ENCODE measurements around the gene FAM216A. TPM values are rescaled to one million over a fixed set of nuclear protein-coding genes. Genes with fewer than 3 reads are reported as not detected.
"Not testable (repeated sequence)": the region's sequence is repeated elsewhere in the genome, so short reads cannot be mapped to it uniquely, and the experiment has no call there.

Gene FAM216A
- total RNA-seq, 1 experiment from 2014 or later, result 10.1 TPM

GRCh38 chr12:110516995-110517394 is 48.4 kb downstream of the FAM216A start:
- H3K4me3 ChIP-seq (replicated peaks in 1 of 2; ENCODE audit: low read depth in 1 of 2, low read length in 2 of 2), result no peak overlapping the region
- CTCF ChIA-PET, result no interaction called here
- H3K9me2 ChIP-seq (ENCODE audit: insufficient read depth), result no peaks in the 10 kb centered on the region
- no peaks in the 10 kb centered on the region for H3K27me3 ChIP-seq (ENCODE audit: insufficient read depth, low read length)
- H3K36me3 ChIP-seq (ENCODE audit: control insufficient read depth in 1 of 2, insufficient read depth in 2 of 2, low read length in 2 of 2), result no peaks in the 10 kb centered on the region
- no peak overlapping the region for H3K27ac ChIP-seq (ENCODE audit: low read depth, low read length)
- H3K79me2 ChIP-seq (ENCODE audit: insufficient read depth, low read length), result no peaks in the 10 kb centered on the region
- H4K20me1 ChIP-seq (ENCODE audit: insufficient read depth), result no peaks in the 10 kb centered on the region
- no peak for ATAC-seq
- BruUV-seq (replicated peaks), result no TSS peak
- H3K9me3 ChIP-seq (ENCODE audit: control insufficient read depth in 1 of 2, insufficient read depth in 1 of 2, low read depth in 1 of 2, low read length in 2 of 2), result no peaks in the 10 kb centered on the region
- POLR2A ChIA-PET, result no interaction called here
- TF ChIP-seq ZNF274 (IDR thresholded peaks at IDR 0.05; ENCODE audit: low read depth, low read length), result no peak
- TF ChIP-seq ATF3 (IDR thresholded peaks at IDR 0.05), result no peak
- no peak for TF ChIP-seq TCF7L2 (IDR thresholded peaks at IDR 0.05; ENCODE audit: borderline replicate concordance, extremely low read depth, insufficient read depth, insufficient read length)
- no peak for TF ChIP-seq JUND (IDR thresholded peaks at IDR 0.05)
- no peak for TF ChIP-seq MAX (IDR thresholded peaks at IDR 0.05)
- no peak for TF ChIP-seq CEBPB (IDR thresholded peaks at IDR 0.05; ENCODE audit: low read depth)
- TF ChIP-seq SRF (IDR thresholded peaks at IDR 0.05; ENCODE audit: low read depth), result no peak
- no peak for TF ChIP-seq YY1 (IDR thresholded peaks at IDR 0.05; ENCODE audit: extremely low read depth, insufficient replicate concordance, low read depth, low read length)
- TF ChIP-seq EZH2 (IDR thresholded peaks at IDR 0.05), result no peak
- TF ChIP-seq ZFX (IDR thresholded peaks at IDR 0.05), result no peak
- no peak for TF ChIP-seq RAD21 (IDR thresholded peaks at IDR 0.05; ENCODE audit: low read depth)
- no peak for TF ChIP-seq ELF1 (IDR thresholded peaks at IDR 0.05; ENCODE audit: borderline replicate concordance, low read depth)
- no peak for TF ChIP-seq EGR1 (IDR thresholded peaks at IDR 0.05; ENCODE audit: low read depth)
- TF ChIP-seq ZBTB33 (IDR thresholded peaks at IDR 0.05; ENCODE audit: extremely low read depth, insufficient replicate concordance, low read length), result no peak
- no peak for TF ChIP-seq REST (IDR thresholded peaks at IDR 0.05; ENCODE audit: low read depth)
- no peak for TF ChIP-seq CBX3 (IDR thresholded peaks at IDR 0.05; ENCODE audit: low read depth)
- no peak for TF ChIP-seq POLR2A (IDR thresholded peaks at IDR 0.05; ENCODE audit: borderline replicate concordance, extremely low read depth, insufficient read depth, insufficient read length)
- RAD21 ChIA-PET (ENCODE audit: low non-redundant PET in 1 of 2, low total read pairs in 2 of 2, uncharacterized antibody in 2 of 2, unreplicated experiment in 2 of 2), result no interaction called here
- H2AFZ ChIP-seq (ENCODE audit: low read depth, low read length, poor library complexity, severe bottlenecking), result no peak overlapping the region
- H3K9ac ChIP-seq (ENCODE audit: low read length), result no peak overlapping the region
- DNase-seq (ENCODE audit: low read depth, low spot score), result no peak
- intact Hi-C loops (cut with micrococcal nuclease), result no loop called here
- no peak overlapping the region for H3K4me2 ChIP-seq (ENCODE audit: low read length)
- H3K4me1 ChIP-seq (ENCODE audit: control insufficient read depth in 1 of 2, insufficient read depth in 2 of 2, low read length in 2 of 2), result peaks cover 0 to 7% of the 10 kb centered on the region in 2 experiments; a peak in 3 of 4 replicates

- H3K27ac ChIP-seq (ENCODE audit: low read depth, low read length); RAD21 ChIA-PET (ENCODE audit: low non-redundant PET in 1 of 2, low total read pairs in 2 of 2, uncharacterized antibody in 2 of 2, unreplicated experiment in 2 of 2); intact Hi-C loops (cut with micrococcal nuclease); POLR2A ChIA-PET; H3K9me2 ChIP-seq (ENCODE audit: insufficient read depth); CTCF ChIA-PET; H3K27me3 ChIP-seq (ENCODE audit: insufficient read depth, low read length); BruUV-seq (replicated peaks); H4K20me1 ChIP-seq (ENCODE audit: insufficient read depth); H3K9ac ChIP-seq (ENCODE audit: low read length); H2AFZ ChIP-seq (ENCODE audit: low read depth, low read length, poor library complexity, severe bottlenecking); H3K4me2 ChIP-seq (ENCODE audit: low read length); H3K9me3 ChIP-seq (ENCODE audit: control insufficient read depth in 1 of 2, insufficient read depth in 1 of 2, low read depth in 1 of 2, low read length in 2 of 2); H3K4me1 ChIP-seq (ENCODE audit: control insufficient read depth in 1 of 2, insufficient read depth in 2 of 2, low read length in 2 of 2); H3K79me2 ChIP-seq (ENCODE audit: insufficient read depth, low read length); H3K4me3 ChIP-seq (replicated peaks in 1 of 2; ENCODE audit: low read depth in 1 of 2, low read length in 2 of 2); ATAC-seq; H3K36me3 ChIP-seq (ENCODE audit: control insufficient read depth in 1 of 2, insufficient read depth in 2 of 2, low read length in 2 of 2); DNase-seq (ENCODE audit: low read depth, low spot score): not testable (repeated sequence)
Measured at GRCh38 chr12:110518014-110518413, 49.4 kb downstream of the FAM216A start.
